ENCODE measurements around the gene DYNLT2. TPM values are rescaled to one million over a fixed set of nuclear protein-coding genes. Genes with fewer than 3 reads are reported as not detected.

DYNLT2 gene
- total RNA-seq, 2 experiments from 2014 or later: 2.0 to 2.1 TPM

DNA sequence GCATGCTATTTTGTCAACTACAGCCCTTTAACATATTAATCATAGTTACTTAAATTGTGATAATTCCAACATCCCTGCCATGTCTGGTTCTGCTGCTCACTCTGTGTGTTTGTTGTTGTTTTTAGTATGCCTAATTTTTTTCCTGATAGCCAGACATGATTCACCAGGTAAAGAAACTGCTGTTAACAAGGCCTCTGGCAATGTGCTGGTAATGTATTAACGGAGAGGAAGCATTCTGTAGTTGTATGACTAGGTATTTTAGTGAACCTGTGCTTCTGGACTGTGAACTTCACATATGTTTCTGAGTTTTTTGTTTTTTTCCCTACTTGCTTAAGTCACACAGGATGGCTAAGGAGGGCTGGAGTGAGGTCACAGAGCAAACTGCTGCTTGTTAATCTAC, 4.8 kb downstream of the DYNLT2 start:
- POLR2A ChIA-PET: interaction anchor here (0.6 kb wide), 1 partner anchor 806 kb away, joined by 3 read pairs; no protein-coding TSS in a partner anchor
- CTCF ChIA-PET: no interaction called here

DNA sequence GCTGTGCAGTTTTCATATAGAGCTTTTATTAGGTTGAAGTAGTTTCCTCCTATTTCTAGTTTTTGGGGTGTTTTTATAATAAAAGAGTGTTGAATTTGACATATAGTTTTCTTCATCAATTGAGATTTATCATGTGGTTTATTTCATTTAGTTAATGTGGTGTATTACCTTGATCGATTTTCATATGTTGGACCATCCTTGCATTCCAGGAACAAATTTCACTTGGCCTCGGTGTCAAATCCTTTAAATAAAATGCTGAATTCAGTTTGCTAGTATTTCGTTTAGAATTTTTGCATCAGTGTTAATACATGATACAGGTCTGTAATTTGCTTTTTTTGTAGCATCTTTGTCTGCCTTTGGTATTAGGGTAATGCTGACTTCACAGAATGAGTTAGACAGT, 6.0 kb downstream of the DYNLT2 start:
- POLR2A ChIA-PET: interaction anchor here (0.6 kb wide), 1 partner anchor 44 kb away, joined by 3 read pairs; the partner anchor contains the start of genes C6orf120 and WDR27

DNA sequence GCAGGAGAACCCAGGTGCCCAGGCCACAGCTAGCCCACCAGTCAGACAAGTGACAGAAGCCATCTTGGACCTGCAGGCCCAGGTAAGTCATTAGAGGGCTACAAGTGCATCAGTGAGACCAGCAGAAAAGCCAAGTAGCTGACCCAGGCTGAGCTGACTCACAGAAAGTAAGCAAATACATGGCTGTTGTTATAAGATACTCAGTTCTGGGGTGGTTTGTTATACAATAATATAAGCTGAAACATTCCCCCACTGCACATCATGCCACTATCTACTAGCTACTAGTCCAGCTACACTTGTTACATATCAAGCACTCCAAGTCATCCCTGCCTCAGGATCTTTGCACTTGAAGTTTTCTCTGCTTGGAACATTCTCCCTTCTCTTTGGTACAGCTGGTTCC, 10.0 kb downstream of the DYNLT2 start:
- CTCF ChIA-PET: no interaction called here
- POLR2A ChIA-PET: no interaction called here

More for the DNA sequence above, 6.0 kb downstream of the DYNLT2 start:
- CTCF ChIA-PET: no interaction called here

DNA sequence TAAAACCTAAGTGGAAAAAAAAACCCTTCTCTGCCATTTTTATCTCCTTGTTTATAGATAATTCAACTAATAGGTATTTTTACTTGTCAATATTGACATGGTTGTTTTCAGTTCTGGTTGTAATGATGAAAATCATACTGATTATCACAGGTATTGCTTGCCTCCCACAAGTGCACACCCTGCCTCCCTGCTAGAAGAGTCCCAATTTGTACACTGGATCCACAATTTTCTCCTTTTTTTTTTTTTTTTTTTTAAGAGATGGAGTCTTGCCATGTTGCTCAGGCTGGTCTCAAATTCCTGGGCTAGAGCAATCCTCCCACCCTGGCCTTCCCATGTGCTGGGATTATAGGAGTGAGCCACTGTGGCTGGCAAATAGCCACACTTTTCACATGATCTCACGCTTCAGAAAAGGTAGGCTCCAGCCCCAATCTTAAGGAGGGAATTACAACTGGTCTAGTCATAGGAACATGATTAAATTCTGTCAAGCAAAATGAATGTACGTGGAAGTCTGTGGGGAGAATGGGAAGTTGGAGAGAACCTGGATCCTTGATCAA, 12.3 kb downstream of the DYNLT2 start:
- ChIA-PET POLR2A (no interaction called here), CTCF (no interaction called here)

GRCh38 chr6:169738204-169738975, 13.0 kb downstream of the DYNLT2 start:
- ChIA-PET CTCF (no interaction called here), POLR2A (no interaction called here)

DNA sequence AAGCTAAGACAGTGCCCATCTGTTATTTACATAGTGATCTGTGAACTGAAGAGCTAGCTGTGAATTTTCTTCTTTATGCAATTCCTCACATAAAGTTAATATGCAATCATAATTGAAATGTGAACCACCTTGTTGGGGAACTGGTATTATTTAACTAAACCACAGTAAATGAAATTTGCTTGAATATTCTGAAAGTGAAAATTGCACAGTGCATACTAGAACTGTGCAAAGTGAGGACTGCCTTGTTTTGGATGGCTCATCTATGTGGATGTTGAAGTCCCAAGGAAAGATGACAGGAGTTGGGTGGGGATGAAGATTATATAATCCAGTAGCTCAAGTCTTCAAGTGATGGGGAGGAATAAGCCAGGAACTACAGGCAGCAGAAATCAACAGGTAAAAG, 21.4 kb downstream of the DYNLT2 start:
- ChIA-PET POLR2A (no interaction called here), CTCF (interaction anchor here (1.3 kb wide), 1 partner anchor 28 kb away, joined by 3 read pairs; the partner anchor contains the start of genes C6orf120 and WDR27)

DNA sequence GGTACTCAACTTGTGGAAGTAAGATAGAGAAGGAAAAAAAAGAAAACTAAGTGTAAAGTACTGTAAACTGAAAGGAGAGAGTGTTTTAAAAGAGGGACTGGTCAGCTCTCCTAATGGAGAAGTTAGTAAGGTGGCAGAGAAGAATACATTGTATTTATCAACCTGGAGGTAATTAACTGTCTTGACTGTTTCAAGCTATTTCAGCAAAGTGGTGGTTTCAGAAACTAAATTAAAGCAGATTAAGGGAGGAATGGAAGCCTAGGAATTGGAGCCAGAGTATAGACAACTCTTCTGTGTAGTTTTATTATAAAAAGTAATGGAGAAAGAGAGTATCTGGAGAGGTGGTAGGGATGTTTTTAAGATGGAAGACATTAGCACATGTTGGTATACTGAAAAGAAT, 24.4 kb downstream of the DYNLT2 start:
- POLR2A ChIA-PET: no interaction called here
- CTCF ChIA-PET: no interaction called here

GRCh38 chr6:169726049-169726400, 25.3 kb downstream of the DYNLT2 start:
- ChIA-PET POLR2A (interaction anchor here (0.6 to 5.8 kb wide), 3 partner anchors 23 to 120 kb away, joined by 4 to 68 read pairs (median 35); partner anchors contain the start of genes C6orf120, DYNLT2, ERMARD and WDR27), CTCF (interaction anchor here (0.7 kb wide), 1 partner anchor 94 kb away, joined by 3 read pairs; no protein-coding TSS in a partner anchor)

DNA sequence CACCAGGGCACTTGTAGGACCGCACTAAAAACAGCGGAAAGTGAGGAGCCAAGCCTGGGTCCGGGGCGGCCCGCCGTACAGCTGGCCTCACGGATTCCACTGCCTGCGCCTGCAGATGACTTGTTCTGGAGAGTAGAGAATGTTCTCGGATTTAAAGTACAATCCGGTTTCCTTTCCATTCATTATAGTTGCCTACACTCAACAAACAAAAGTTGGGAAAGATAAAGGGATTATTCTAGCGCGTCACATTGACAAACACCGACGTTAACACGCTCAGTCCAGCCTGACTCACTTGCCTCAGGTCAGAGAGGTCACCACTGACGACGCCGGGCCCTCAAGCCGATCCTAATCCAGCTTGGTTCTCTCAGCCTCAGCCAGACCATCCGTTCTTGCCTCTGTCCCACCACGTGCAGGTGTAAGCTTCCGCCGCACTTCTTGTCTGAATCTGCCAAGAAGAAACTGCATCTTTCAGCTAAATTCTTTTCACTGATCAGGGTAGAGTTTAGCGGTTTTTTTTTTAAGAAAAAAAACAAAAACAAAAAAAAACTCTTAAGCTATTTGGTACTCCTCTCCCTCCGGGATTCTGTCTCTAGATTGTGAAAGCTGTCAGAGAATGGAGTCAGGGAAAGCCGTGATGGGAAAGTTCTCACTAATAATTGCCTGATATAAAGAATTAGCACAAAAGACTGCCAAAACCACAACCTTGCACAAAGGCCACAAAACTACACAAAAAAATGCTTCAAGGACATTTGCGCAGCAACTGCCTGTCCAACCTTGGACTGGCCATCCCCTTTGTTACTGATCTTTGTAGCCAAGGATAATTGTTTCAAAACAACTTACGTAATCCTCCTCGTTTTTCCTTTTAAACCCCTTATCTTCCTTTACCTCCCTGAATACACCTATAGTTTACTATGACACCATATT, 26.0 kb downstream of the DYNLT2 start:
- POLR2A ChIA-PET: interaction anchor here (0.5 to 5.8 kb wide), 5 partner anchors 22 to 859 kb away, joined by 3 to 68 read pairs (median 4); partner anchors contain the start of genes C6orf120, DYNLT2, ERMARD and PDCD2
- CTCF ChIA-PET: interaction anchor here (0.7 to 1.4 kb wide), 3 partner anchors 24 to 94 kb away, joined by 3 to 4 read pairs (median 3); partner anchors contain the start of genes C6orf120 and WDR27

- ChIA-PET POLR2A (interaction anchor here (0.5 to 5.8 kb wide), 6 partner anchors 22 to 859 kb away, joined by 3 to 68 read pairs (median 4); partner anchors contain the start of genes C6orf120, DYNLT2, ERMARD and PDCD2), CTCF (interaction anchor here (1.1 to 2.8 kb wide), 3 partner anchors 23 to 26 kb away, joined by 3 to 9 read pairs (median 4); partner anchors contain the start of genes C6orf120 and WDR27)
These were observed 26.8 kb downstream of the DYNLT2 start, which contains the start of gene PHF10 for GRCh38 chr6:169724494-169725124. PHF10 (minus strand) TSS chr6:169724500; CDS start chr6:169723931, 569 bp downstream.

- POLR2A ChIA-PET: interaction anchor here (0.6 to 5.8 kb wide), 6 partner anchors 15 to 860 kb away, joined by 3 to 68 read pairs (median 6); partner anchors contain the start of genes C6orf120, DYNLT2, ERMARD and PDCD2
- CTCF ChIA-PET: interaction anchor here (1.4 to 2.8 kb wide), 2 partner anchors 22 to 26 kb away, joined by 3 to 9 read pairs; partner anchors contain the start of genes C6orf120 and WDR27
These were observed 27.3 kb downstream of the DYNLT2 start for GRCh38 chr6:169723991-169724493.

DNA sequence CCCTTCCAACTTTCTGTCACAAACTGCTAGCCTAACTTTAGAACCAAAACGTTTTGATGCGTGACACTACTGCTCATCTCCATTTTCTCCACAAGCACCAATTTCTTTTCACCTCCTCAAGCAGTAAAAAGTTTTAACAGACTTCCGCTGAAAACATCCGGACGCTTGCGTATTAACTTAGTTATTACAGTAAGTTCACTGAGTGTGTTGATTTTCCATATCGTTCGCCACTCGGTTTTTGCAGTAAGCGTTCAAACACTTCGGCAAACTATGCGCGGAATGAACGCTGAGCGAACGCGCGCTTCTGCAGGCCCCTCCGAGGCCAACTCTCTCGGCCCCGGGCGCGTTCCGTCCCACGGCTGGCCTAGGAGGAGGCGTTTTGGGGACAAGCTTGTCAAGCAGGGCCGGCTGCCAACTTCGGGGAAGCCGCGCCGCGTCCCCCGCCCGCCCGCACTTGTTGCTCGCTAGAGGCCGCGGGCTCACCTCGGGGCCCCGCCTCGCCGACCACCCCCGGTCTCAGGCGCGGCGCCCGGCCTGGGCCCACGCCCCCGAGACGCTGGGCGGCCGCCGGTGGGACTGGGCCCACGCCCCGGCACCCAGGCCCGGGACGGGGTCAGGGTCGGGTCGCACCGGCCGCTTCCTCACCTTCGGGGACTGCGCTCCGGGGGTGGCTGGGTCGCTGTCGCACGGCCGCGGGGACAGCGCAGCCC, 28.0 kb downstream of the DYNLT2 start:
- CTCF ChIA-PET: interaction anchor here (1.4 to 2.8 kb wide), 2 partner anchors 22 to 27 kb away, joined by 3 to 9 read pairs; partner anchors contain the start of genes C6orf120 and WDR27
- POLR2A ChIA-PET: interaction anchor here (1.2 to 5.8 kb wide), 4 partner anchors 14 to 134 kb away, joined by 3 to 68 read pairs (median 22); partner anchors contain the start of genes C6orf120, DYNLT2, ERMARD and WDR27

- ChIA-PET POLR2A (interaction anchor here (0.6 to 5.8 kb wide), 5 partner anchors 13 to 412 kb away, joined by 3 to 68 read pairs (median 8); partner anchors contain the start of genes C6orf120, DYNLT2, ERMARD and WDR27), CTCF (interaction anchor here (2.8 kb wide), 1 partner anchor 21 kb away, joined by 9 read pairs; the partner anchor contains the start of genes C6orf120 and WDR27)
These were observed 28.8 kb downstream of the DYNLT2 start for GRCh38 chr6:169722362-169723199.

- POLR2A ChIA-PET: interaction anchor here (1.5 to 5.8 kb wide), 2 partner anchors 17 kb away, joined by 3 to 68 read pairs; partner anchors contain the start of genes C6orf120 and WDR27
- CTCF ChIA-PET: interaction anchor here (1.6 kb wide), 1 partner anchor 19 kb away, joined by 3 read pairs; the partner anchor contains the start of genes C6orf120 and WDR27
These were observed 31.0 kb downstream of the DYNLT2 start for GRCh38 chr6:169720207-169720855.

- CTCF ChIA-PET: interaction anchor here (0.9 to 1.6 kb wide), 2 partner anchors 10 to 18 kb away, joined by 3 read pairs; partner anchors contain the start of genes C6orf120 and WDR27
- POLR2A ChIA-PET: interaction anchor here (1.5 kb wide), 1 partner anchor 15 kb away, joined by 3 read pairs; no protein-coding TSS in a partner anchor
These were observed 32.3 kb downstream of the DYNLT2 start for GRCh38 chr6:169719117-169719516.
